ENCODE measurements around the gene PIGBOS1. TPM values are rescaled to one million over a fixed set of nuclear protein-coding genes. Genes with fewer than 3 reads are reported as not detected.

The PIGBOS1 gene
- total and polyA plus RNA-seq, 2 experiments from 2014 or later: 9.1 to 16.7 TPM

GRCh38 chr15:55357774-55358173 is 38.9 kb upstream of the PIGBOS1 start:
- Mint-ChIP-seq H3K4me1 (peaks cover 21% of the 10 kb centered on the region; the same call in 2 of the 3 replicates), H3K9me3 (no peaks in the 10 kb centered on the region; the same call in 2 of the 3 replicates), H3K36me3 (ENCODE audit: low read depth) (no peaks in the 10 kb centered on the region), H3K4me3 (no peak overlapping the region), H3K27ac (no peak overlapping the region), H3K27me3 (ENCODE audit: insufficient read depth, low read depth, poor library complexity) (no peaks in the 10 kb centered on the region)
- Histone ChIP-seq H3F3A (replicated peaks; ENCODE audit: low read depth) (no peaks in the 10 kb centered on the region), H4K20me1 (replicated peaks; ENCODE audit: insufficient read depth) (no peaks in the 10 kb centered on the region), H3K79me2 (replicated peaks; ENCODE audit: insufficient read depth) (no peaks in the 10 kb centered on the region), H3K27ac (ENCODE audit: low read depth) (no peak overlapping the region), H3K4me3 (no peak overlapping the region), H3K9me2 (ENCODE audit: insufficient read depth) (no peaks in the 10 kb centered on the region), H2AFZ (no peak overlapping the region), H3K27me3 (ENCODE audit: insufficient read depth) (no peaks in the 10 kb centered on the region), H3K4me1 (ENCODE audit: insufficient read depth) (peaks cover 6% of the 10 kb centered on the region), H3K4me2 (no peak overlapping the region), H3K36me3 (ENCODE audit: insufficient read depth) (no peaks in the 10 kb centered on the region)
- TF ChIP-seq CTCF (conservative IDR thresholded peaks at IDR 0.05; ENCODE audit: low read depth in 2 of 2) (no peak), JUNB (IDR thresholded peaks at IDR 0.05; ENCODE audit: unreplicated experiment) (no peak), ZNF462 (CRISPR knock-in tag; IDR thresholded peaks at IDR 0.05) (no peak), EZH2 (IDR thresholded peaks at IDR 0.05; ENCODE audit: low read depth, unreplicated experiment) (no peak), POLR2AphosphoS5 (IDR thresholded peaks at IDR 0.05; ENCODE audit: low read depth) (no peak), ETS1 (IDR thresholded peaks at IDR 0.05) (no peak), STAT1 (IDR thresholded peaks at IDR 0.05; ENCODE audit: unreplicated experiment) (no peak), ZNF331 (CRISPR knock-in tag; IDR thresholded peaks at IDR 0.05; ENCODE audit: low read depth) (no peak), EZH2phosphoT487 (IDR thresholded peaks at IDR 0.05; ENCODE audit: unreplicated experiment) (no peak), ZNF114 (CRISPR knock-in tag; IDR thresholded peaks at IDR 0.05) (no peak), NANOG (IDR thresholded peaks at IDR 0.05; ENCODE audit: borderline replicate concordance) (no peak), CREB1 (CRISPR knock-in tag; IDR thresholded peaks at IDR 0.05; ENCODE audit: low read depth) (no peak)
- no peak for ATAC-seq
- no peak for DNase-seq (ENCODE audit: low spot score)

All from GM23338 (cell line).